Transverse colon (tissue), 4 donors: ENCODE data around the gene MTCH2.

Experiments used
- CTCF ChIP-seq, 5 experiments: fragments of 200-600 bp in 3 of 5; fragments of 450-650 bp in 2 of 5; sonication (generic) in 3 of 5; IDR thresholded peaks; 1 replicate in 2 of 5; 2 replicates in 3 of 5; pipeline ENCODE4 v1.5.1; 2016 to 2017; ENCODE audit warnings: antibody characterized with exemption in 5 of 5, inconsistent platforms in 3 of 5, mild to moderate bottlenecking in 2 of 5, moderate library complexity in 1 of 5
- EP300 ChIP-seq: sonication (generic); formaldehyde crosslinking; IDR thresholded peaks from one replicate; pipeline ENCODE4 v1.6.1; 2017; ENCODE audit warnings: antibody characterized with exemption, low read depth
- POLR2A ChIP-seq: fragments of 450-650 bp; IDR thresholded peaks from one replicate; pipeline ENCODE4 v1.6.1; 2016; ENCODE audit warnings: antibody characterized with exemption, mild to moderate bottlenecking, moderate library complexity
- POLR2AphosphoS5 ChIP-seq, 3 donors: sonication (generic); formaldehyde crosslinking; IDR thresholded peaks; one replicate each; pipeline ENCODE4 v1.6.1; 2016; ENCODE audit warnings: antibody characterized with exemption in 3 of 3

GRCh38 chr11:47667135-47667534, 24.8 kb upstream of the MTCH2 start:
- TF ChIP-seq EP300 (no peak), CTCF (IDR thresholded peaks at IDR 0.05) (no peak), POLR2A (no peak), POLR2AphosphoS5 (IDR thresholded peaks at IDR 0.05) (no peak)
